Right kidney (tissue), 1 donor: ENCODE measurements around the gene RAB17.

Source experiments
- DNase-seq: peaks from one replicate; pipeline ENCODE4 v3.0.0-alpha.2; 2016

The RAB17 gene

GRCh38 chr2:237577956-237578870 lies 12.3 kb downstream of the RAB17 start:
- no peak for DNase-seq

GRCh38 chr2:237577458-237577857 lies 13.1 kb downstream of the RAB17 start:
- no peak for DNase-seq

DNA sequence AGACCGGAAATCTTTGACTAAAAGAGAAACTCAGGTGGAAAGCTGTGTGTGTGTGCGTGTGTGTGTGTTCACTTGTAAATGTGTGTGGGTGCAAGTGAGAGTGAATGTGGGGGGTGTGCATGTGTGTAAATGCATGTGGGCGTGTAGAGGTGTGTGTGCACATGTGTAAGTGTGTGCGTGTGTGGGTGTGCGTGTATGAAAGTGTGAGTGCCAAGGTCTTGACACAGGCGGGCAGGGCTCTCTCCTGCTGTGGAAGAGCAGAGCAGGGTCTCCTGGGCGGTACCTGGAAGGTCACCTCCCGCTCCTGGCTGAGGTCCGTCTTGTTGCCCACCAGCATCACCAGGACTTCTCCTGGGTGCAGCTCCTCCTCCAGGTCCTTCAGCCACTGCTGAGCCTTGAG lies 13.6 kb downstream of the RAB17 start:
- no peak for DNase-seq

DNA sequence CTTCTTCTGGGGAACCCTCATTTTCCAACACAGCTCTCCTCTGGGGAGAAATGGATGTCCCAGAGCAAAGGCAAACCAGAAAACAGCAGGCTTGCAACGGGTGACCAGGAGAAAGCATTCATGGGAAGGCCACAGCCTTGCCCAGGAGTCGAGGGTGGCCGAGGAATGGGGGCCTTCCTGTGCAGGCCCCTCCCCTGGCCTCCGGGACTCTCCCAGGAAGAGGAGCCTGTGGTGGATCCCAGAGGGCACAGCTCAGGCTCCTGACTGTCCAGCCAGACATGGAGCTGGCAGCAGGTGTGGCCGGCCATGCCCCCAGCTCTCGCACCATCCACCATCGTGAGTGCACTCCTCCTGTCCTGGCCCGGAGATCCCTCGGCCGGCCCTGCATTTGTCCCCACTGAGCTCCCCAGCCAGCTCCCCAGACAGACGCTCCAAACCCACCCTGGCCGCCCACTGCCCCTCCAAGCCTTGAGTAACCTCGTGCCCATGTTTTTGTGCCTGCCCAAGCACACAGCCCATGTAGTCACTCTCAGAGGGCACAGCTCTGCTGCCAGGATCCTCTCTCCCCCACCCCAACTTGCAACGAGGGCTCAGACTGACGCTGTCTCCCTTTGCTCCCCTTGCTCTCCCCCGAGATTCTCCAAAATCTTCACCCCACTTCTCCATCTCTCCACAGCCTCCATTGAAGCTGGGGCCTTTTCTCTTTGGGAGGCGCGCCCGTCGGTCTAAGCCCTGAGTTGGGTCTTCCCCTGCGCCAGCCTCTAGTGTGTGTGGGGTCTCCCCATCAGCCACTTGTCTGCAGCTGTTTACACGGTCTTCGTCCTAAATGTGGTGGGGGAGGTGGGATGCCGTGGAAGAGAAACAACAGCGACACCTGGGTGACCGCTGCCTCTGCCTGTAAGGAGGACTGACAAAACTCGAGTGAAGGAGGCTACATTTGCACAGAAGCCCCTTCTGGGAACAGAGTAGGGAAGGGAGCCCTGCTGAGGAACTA lies 14.4 kb downstream of the RAB17 start:
- DNase-seq: no peak

DNA sequence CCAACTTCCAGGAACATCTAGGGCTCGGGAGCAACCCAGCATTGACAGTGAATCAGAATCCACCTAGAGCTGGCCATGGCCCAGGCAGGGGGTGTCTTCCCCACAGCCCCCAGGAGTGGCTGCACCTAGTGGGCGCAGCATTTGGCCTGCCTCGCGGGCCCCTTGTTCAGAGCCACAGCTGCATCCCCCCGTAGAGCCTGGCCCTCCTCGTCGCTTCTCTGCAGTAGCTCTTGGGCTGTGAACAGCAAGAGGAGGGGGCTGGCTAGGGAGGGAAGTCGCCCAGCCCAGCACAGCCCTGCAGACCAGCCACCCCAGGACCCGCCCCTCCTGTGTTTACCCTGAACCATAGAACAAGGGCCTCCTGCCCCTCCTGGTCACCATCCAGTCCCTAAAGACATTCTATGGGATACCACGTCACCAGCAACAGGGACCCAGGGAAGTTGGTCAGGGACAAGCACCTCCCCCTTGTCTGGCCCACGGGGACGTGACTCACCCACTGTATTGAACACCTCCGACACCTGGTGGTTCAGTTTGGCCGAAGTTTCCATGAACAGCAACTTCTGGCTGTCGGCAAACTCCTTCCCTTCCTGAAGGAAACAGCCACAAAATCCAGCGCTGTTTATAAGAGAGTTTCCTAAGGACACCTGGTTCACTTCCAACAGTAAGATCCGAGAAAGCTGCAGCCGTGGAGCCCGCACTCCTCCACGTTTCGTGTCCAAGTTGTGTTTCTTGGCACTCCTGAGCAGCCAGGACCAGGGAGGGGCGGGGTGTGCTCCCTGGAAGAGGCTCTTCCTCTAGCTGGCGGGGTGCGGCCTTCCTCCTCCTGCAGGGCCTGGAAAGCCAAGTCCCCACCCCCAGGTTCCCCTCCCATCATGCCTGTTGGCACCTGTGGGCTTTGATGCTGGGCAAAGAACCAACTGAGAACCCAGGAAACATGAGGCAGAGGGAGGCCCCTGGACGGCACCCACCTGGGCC lies 15.4 kb downstream of the RAB17 start:
- DNase-seq: no peak

DNA sequence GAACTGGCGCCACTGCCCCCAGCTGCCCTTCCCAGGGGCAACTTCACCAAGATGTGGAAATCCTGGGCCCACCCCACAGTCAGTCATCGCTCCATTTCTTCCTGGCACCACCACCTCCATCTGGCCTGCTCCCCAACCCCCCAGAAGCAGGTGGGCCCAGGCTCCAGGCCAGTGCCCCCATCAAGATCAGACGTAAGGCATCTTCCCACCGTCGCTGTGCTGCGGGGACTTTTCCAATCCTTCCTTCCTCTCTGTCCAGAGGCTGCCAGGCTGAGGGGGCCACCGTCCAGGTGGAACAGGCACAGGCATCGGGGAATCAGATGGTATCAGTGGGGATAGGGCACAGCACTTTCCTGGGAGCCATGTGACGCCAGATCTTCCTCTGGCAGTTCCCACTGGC lies 16.1 kb downstream of the RAB17 start:
- DNase-seq: no peak

DNA sequence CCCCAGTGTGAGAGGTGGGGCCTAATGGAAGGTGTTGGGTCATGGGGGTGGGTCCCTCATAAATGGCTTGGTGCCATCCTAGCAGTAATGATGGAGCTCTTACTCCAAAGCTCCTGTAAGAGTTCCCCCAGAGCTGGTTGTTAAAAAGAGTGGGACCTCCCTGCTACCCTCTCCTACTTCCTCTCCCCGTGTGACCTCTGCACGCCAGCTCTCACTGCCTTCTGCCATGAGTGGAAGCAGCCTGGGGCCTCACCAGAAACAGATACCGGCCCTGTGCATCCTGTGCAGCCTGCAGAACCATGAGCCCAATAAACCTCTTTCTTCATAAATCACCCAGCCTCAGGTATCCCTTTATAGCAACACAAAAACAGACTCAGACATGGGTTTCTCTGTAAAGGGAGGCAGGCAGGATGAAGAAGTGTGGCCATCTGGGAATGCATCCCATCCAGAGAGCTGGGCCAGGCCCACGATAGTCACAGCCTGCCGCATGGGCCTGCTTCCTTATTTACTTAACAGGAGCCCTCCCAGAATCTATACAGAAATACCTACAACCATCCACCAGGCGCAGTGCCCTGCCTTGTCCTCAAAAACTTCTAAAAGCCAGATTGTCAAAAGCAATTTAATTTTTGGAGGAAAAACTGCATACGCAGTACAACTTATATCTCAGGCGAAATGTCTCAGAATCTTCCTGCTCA lies 16.7 kb downstream of the RAB17 start:
- no peak for DNase-seq

GRCh38 chr2:237572742-237573101 lies 17.8 kb downstream of the RAB17 start:
- no peak for DNase-seq

DNA sequence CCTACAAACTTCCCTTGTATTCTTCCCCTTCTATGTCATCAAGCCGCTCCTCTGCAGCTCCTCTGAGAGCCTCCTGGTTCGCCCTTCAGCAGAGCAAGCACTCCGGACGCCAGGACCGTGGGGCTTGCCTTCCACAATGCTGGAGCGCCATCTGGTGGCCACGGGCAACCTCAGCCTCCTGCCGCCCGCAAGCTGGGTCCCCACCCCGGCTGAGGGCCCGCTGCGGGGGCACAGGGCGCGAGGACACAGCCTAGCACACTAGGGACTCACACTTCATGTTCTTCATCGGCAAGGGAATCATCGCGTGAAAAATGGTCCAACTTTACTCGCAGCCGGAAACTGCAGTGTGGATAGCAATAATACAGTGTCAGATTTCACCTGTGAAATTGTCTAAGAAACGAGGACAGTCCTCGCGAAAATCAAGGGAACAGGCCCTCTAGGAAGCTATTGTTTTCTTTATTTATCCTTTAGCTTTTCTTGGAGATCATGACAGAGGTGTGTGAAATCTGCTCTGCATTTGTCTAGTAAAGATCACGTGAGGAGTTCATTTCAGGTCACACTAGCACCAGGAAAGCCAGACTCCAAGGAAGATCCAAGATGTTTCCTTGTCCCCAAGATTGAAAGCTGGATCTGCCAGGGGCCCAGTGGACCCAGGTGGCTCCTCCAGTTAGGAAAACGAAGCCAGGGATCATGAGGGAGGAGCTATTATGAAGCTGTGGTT lies 18.4 kb downstream of the RAB17 start:
- peak; percentile 86 for DNase-seq

DNA sequence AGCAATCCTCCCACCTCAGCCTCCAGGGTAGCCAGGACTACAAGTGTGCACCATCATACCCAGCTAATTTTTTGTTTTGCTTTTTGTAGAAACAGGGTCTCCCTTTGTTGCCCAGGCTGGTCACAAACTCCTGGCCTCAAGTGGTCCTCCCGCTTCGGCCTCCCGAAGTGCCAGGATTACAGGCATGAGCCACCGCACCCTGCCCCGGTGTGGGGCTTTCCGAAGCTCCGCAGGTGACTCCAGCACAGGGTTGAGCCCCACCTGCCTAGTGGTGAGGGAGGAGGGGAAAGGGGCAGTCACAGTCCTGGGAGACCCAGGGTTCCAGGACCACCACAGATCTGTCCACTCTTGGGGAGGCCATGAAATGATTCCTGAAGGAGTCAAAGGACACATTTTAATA lies 19.0 kb downstream of the RAB17 start:
- no peak for DNase-seq

GRCh38 chr2:237570776-237571335 lies 19.7 kb downstream of the RAB17 start:
- no peak for DNase-seq

DNA sequence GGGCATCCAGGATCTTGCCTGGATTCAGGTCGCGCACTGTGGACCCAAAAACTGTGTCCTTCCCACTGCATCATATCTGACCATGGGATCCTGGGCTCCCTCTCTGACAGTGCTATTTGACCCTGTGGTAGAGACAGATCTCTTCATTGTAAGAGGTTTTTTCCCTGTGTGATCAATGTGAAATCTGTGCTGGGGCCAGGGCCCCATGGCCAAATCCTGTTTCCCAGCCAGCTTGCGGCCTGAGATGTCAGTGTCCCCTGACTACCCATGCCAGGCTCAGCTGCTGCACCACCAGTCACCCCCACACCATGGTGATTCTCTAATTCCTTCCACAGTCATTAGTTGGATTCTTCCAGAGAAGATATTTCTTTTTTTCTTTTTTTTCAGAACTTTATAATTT lies 20.6 kb downstream of the RAB17 start:
- no peak for DNase-seq

DNA sequence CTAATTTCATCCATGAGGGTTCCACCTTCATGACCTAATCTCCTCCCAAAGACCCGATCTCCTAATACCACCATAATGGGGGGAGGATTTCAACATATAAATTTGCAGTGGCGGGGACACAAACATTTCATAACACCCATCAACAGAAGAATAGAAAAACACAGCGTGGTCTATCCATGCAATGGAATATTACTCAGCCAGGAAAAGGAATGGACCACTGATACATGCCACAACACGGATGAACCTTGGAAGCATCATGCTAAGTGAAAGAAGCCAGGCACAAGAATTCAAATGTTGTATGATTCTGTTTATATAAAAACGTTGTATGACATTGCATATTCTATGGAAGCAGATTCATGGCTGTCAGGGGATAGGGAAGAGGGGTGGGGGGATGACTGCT lies 21.5 kb downstream of the RAB17 start:
- DNase-seq: no peak

DNA sequence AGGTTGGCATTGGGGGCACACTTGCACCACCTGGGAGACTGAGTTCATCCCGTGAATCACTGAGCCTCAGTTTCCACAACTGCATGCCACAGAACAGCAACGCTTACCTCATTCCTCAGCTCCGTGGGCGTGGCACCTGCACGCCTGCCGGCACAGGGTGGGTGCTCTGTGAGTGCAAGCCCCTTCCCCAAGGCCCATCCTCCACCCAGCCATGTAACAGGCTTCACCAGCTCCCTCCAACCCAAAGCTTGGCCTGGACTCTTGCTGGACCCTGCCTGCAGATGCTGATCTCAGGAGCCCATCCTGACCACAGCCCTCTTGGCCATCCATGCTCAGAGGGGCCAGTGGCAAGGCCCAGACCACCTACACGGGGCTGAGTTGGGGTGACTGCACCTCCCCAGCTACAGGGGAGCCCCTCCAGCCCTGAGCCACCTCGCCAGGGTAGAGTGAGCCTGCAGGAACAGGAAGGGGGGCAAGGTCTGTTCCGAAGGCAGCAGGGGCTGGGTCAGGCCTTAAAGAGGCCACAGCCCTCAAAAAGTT lies 22.3 kb downstream of the RAB17 start:
- no peak for DNase-seq

- no peak for DNase-seq
Observed at GRCh38 chr2:237567276-237568029, 23.1 kb downstream of the RAB17 start.

DNA sequence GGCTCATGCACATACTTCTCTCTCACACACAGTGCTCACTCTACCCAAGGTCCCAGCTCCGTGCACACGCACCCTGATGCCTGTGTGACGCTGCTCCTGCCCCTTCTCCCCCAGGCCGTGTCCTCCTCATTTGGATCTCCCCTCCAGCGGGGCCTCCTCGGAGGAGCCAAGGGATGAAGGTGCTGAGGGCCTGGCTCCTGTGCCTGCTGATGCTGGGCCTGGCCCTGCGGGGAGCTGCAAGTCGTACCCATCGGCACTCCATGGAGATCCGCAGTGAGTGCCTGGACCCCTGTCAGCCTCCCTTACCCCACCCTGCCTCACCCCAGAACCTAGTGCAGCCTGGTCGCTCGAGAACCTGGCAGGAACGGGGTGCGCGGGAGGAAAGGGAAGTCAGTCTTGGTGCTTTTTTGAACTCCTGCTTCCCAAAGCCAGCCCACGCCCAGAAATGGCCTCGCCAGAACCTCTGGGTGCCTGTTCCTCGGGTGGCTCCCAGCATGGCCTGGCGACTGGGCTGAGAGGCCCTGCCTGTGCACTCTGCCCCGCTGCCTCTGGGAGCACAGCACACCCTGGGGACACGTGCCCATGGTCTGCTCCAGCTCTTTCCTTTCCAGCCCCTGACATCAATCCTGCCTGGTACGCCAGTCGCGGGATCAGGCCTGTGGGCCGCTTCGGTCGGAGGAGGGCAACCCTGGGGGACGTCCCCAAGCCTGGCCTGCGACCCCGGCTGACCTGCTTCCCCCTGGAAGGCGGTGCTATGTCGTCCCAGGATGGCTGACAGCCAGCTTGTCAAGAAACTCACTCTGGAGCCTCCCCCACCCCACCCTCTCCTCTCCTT lies 23.9 kb downstream of the RAB17 start, which contains the start of gene PRLH:
PRLH (plus strand) TSS at position 174 of the 835 bp plus-strand sequence; CDS start at position 174, 0 bp downstream.
- no peak for DNase-seq

- DNase-seq: no peak
Observed at GRCh38 chr2:237565974-237566373, 24.6 kb downstream of the RAB17 start.

GRCh38 chr2:237564526-237565131 lies 25.9 kb downstream of the RAB17 start:
- no peak for DNase-seq
